Motor neuron (in vitro differentiated cells): ENCODE data around the gene AFAP1. TPM values are rescaled to one million over a fixed set of nuclear protein-coding genes. Genes with fewer than 3 reads are reported as not detected.
A peak's percentile ranks its signal among the peaks of the same experiment; 100 is the strongest.

ENCODE experiments used
- ATAC-seq, 8 experiments: fragments of 200-7000 bp; cut with Tn5 transposase; replicated peaks in 6 of 8; 2 replicates each; pipeline ENCODE4 v1.8.0; 2021; ENCODE audit warnings: mild to moderate bottlenecking in 8 of 8, moderate library complexity in 8 of 8
- H3K27ac ChIP-seq, 2 donors: fragments of 250-450 bp; sonication (Bioruptor Pico); 2 replicates each; pipeline ENCODE4 v1.9.0; 2021; ENCODE audit warnings: antibody characterized with exemption in 2 of 2, mild to moderate bottlenecking in 2 of 2, moderate library complexity in 1 of 2
- H3K4me1 ChIP-seq, 2 donors: fragments of 250-450 bp; sonication (Bioruptor Pico); replicated peaks in 1 of 2; 2 replicates each; pipeline ENCODE4 v1.6.1; 2021; ENCODE audit warnings: antibody characterized with exemption in 2 of 2, mild to moderate bottlenecking in 2 of 2, moderate library complexity in 1 of 2
- H3K4me3 ChIP-seq, 5 donors: fragments of 250-450 bp; sonication (Bioruptor Pico); 2 replicates each; pipeline ENCODE4 v1.9.0; 2021; ENCODE audit warnings: antibody characterized with exemption in 5 of 5, mild to moderate bottlenecking in 5 of 5, moderate library complexity in 4 of 5
- WGBS, 10 experiments: fragments of 450-650 bp; shearing (Covaris generic); methylation state at CpG; one replicate each; pipeline ENCODE4 v1.0.0; 2022; 5-methylcytosine and 5-hydroxymethylcytosine counted together
- in situ Hi-C, 9 experiments: fragments of 400-800 bp; cut with MboI; loops; one replicate each; pipeline ENCODE4 v1.15.0; 2021; ENCODE audit warnings: low sequenced_read_pairs in 9 of 9, low pct_unique_long_range_greater_than_20kb in 2 of 9; ENCODE audit not compliant: unreplicated experiment in 9 of 9
- total RNA-seq, 8 experiments: library from RNA; unstranded; fragments of 300-600 nt; gene quantifications; 2 replicates each; pipeline versions ENCODE4 v1.2.3 to v1.2.4, GENCODE V29; 2022

Gene AFAP1
- total RNA-seq, 8 experiments from 2014 or later, result 25.1 to 209 (median 41.4) TPM

DNA sequence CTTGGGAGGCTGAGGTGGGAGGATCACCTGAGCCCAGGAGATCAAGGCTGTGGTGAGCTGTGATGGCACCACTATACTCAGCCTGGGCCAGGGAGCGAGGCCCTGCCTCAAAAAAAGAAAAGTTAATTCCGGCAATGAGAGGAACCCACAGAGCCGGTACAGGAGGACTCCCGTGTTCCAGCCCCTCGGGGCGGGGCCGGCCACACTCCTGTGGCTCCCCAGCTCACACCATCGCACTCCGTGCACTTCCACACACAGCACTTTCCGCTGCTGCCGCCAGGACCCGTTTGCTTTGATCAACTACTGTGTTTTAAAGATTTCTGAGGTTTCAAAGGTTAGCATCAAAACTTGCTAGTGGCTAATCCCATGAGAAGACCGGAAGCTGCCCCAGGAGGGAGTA lies 171.7 kb downstream of the AFAP1 start:
- no peak for ATAC-seq
- Histone ChIP-seq H3K4me1 (peaks cover 9 to 10% of the 10 kb centered on the region in 2 donors), H3K4me3 (no peak overlapping the region), H3K27ac (no peak overlapping the region)
- in situ Hi-C loops, result no loop called here
- 82 to 90% (median 89%) methylated on average over 4 to 12 of the region's 13 CpGs; no CpG with 5 or more reads in 7 of the 10 experiments for WGBS, 10 experiments

DNA sequence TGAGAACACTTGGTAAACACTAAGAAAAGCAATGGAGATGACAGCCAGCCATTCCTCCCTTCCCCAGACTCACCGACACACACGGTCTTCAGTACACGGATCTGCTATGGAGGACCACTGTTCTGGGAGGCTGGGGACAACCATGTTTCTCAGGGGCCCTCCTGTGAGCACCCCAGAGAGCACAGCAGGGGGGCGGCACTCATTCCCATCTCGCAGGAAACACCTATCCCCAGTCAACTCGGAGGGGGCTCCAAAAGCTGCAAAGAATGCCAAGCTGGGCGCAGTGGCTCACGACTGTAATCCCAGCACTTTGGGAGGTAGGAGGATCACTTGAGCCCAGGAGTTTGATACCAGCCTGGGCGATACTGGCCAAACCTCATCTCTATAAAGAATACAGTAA lies 172.1 kb downstream of the AFAP1 start:
- in situ Hi-C loops, result no loop called here
- no peak for ATAC-seq
- whole genome bisulfite sequencing, 10 experiments, result 68 to 100% (median 100%) methylated on average over 1 to 3 of the region's 9 CpGs; no CpG with 5 or more reads in 3 of the 10 experiments
- H3K4me1 ChIP-seq, result peaks cover 9 to 10% of the 10 kb centered on the region in 2 donors
- no peak overlapping the region for H3K27ac ChIP-seq
- no peak overlapping the region for H3K4me3 ChIP-seq

DNA sequence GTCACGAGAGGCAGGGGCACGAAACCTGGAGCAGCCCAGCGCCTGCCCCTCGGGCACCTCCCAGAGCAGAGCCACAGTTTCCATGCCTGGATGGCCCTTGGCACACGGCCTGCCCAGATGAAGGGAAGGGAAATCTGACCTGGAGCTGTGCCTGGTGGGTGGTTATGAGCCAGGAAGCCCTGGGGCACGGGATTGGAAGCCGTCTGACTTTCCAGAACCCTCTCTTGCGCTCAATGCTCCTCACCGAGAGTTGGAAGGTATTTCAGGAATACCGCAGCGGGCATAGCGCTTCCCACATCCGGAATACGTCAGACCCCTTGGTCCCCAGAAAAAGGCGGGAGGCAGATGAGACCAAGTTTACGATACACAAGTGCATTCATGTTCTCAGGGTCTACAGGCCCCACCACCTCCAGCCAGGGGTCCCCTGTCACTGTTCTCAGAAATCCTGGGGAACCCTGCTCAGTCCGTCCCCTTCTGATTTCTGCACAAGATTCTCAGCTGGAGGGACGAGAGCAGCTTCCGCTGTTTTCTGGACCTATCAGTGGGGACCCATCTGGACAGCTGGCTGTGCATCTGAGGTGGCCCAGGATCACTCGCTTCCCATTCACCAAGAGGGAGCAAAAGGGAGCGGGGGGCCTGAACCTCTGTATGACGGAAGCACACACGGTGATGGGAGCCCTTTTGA lies 172.9 kb downstream of the AFAP1 start:
- H3K4me3 ChIP-seq, result no peak overlapping the region
- 87 to 100% (median 100%) methylated on average over 1 to 17 of the region's 23 CpGs; no CpG with 5 or more reads in 3 of the 10 experiments for WGBS, 10 experiments
- H3K27ac ChIP-seq, result no peak overlapping the region
- ATAC-seq, result no peak
- in situ Hi-C loops, result no loop called here
- H3K4me1 ChIP-seq, result peaks cover 9 to 10% of the 10 kb centered on the region in 2 donors

DNA sequence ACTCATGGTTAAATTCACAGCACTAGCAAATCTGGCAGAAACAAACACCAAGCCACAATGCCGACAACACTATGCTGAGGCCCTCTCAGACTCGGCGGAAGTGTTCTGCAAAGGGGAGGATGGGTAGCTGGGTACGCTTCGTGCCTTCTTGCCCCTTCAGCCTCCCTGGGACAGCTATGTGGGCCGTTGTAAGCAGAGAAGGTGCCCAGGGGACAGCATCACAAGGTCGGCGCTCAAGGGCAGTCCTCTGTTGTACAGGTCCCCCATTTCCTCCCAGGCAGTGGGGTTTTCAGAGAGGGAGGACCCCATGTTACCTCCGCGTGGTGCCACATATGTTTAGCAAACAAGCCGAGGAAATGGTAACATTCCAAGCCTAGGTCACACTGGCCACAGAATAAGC lies 173.6 kb downstream of the AFAP1 start:
- in situ Hi-C loops, result no loop called here
- Histone ChIP-seq H3K4me1 (peaks cover 9 to 10% of the 10 kb centered on the region in 2 donors), H3K27ac (no peak overlapping the region), H3K4me3 (no peak overlapping the region)
- WGBS, 10 experiments, result 73 to 100% (median 88%) methylated on average over 1 to 7 of the region's 11 CpGs; no CpG with 5 or more reads in 4 of the 10 experiments
- no peak for ATAC-seq

GRCh38 chr4:7765666-7766065 lies 174.0 kb downstream of the AFAP1 start:
- no peak overlapping the region for H3K27ac ChIP-seq

DNA sequence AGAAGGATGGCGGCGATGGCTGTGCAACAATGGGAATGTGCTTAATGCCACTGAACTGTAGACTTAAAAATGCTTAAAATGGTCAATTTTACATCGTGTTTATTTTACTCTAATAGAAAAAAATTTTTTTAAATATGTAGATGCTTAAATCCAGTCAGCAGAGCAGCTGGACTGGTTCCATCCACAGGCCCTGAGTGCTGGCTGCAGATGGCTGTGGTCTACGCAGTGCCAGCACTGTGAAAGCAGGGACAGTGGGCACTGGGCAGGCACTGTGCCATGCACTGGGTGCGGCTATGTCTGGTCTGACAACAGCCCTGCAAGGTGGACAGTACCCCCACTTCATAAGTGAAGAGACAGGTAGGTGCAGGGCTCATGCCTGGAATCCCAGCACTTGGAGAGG lies 175.2 kb downstream of the AFAP1 start:
- H3K4me3 ChIP-seq, result no peak overlapping the region
- no peak for ATAC-seq
- H3K27ac ChIP-seq, result no peak overlapping the region
- H3K4me1 ChIP-seq, result peaks cover 3 to 4% of the 10 kb centered on the region in 2 donors
- in situ Hi-C loops, result no loop called here
- 67 to 100% (median 87%) methylated on average over 1 to 4 of the region's 5 CpGs; no CpG with 5 or more reads in 1 of the 10 experiments for WGBS, 10 experiments

More at GRCh38 chr4:7765666-7766065, 174.0 kb downstream of the AFAP1 start:
- in situ Hi-C loops, result no loop called here
- Histone ChIP-seq H3K4me1 (peaks cover 7 to 9% of the 10 kb centered on the region in 2 donors), H3K4me3 (no peak overlapping the region)
- ATAC-seq, result no peak
- 67 to 100% (median 100%) methylated on average over 1 to 3 of the region's 12 CpGs; no CpG with 5 or more reads in 3 of the 10 experiments for WGBS, 10 experiments

DNA sequence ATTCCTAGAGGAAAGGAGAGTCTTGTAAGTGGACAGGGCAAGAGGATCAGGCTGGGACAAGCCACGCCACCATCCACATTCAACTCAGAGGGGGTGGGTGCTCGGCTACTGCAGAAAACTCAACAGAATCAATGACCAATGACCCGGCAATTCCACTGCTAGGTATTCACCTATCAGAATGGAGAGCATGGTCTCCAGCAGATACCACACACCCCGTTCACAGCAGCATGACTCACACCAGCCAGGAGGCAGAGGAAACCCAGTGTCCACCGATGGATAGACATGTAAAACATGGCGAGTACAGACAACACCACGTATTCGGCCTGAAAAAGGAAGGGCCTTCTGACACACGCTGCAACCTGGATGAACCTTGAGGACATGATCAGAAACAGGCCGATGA lies 175.9 kb downstream of the AFAP1 start:
- peak in 5 of 8 experiments; percentile 28 to 55 (median 40) for ATAC-seq
- in situ Hi-C loops, result no loop called here
- Histone ChIP-seq H3K27ac (no peak overlapping the region), H3K4me3 (no peak overlapping the region), H3K4me1 (no peaks in the 10 kb centered on the region)
- WGBS, 10 experiments, result 60 to 100% (median 81%) methylated on average over 1 to 7 of the region's 10 CpGs; no CpG with 5 or more reads in 3 of the 10 experiments

DNA sequence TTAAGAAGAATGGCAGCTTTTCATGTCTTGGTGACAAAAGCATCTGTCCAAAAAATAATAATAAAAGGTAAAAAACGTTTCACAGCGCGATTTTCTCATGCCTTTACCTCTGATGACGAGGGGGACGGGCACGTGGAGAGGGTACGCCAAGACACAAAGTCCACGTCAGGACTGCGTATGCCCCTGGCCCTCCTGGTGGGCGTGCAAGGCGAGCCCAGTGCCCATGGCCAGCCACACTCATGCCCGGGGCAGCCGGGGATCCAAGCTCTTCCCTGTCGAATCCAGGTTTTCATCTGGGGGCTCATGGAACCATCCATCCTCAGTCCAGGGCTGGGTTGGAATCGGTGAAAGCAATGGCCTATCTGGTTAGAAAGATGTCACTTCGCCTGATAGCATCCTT lies 176.6 kb downstream of the AFAP1 start:
- WGBS, 10 experiments, result 83 to 100% (median 93%) methylated on average over 1 to 13 of the region's 16 CpGs; no CpG with 5 or more reads in 1 of the 10 experiments
- in situ Hi-C loops, result no loop called here
- no peak for ATAC-seq

DNA sequence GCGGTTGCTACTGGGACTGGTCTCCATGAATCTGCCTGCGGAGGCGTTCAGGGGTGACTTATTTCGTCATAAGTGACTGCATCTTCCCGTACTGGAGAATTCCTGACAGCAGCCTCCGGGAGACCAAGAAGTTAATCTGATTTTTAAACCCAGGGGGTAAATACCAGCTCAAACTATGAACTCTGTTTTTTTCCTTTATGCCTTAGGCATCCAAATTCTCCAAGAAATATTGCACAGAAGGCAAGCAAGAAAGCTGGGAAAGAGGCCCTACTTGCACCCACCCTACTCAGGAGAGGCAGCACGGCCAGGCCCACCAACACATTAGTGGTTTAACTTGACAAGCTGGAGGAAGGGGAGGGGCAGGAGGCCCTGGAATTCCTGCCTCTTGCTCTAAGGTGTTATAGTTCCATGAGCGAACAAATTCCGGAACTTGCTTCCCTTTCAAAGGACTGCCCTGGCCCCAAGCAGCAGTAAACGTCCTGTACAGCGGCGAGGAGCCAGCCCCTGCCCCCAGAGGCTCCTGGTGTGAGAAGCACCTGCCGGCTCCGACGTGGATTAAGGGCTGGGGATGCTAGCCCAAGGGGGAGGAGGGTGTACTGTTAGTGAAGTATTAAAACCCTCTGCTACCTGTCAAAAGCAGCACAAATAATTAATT lies 177.2 kb downstream of the AFAP1 start:
- no peak for ATAC-seq
- in situ Hi-C loops, result no loop called here
- 76 to 100% (median 90%) methylated on average over 2 to 8 of the region's 15 CpGs; no CpG with 5 or more reads in 2 of the 10 experiments for WGBS, 10 experiments
- no peak overlapping the region for H3K27ac ChIP-seq
- peaks cover 3 to 8% of the 10 kb centered on the region in 2 donors for H3K4me1 ChIP-seq
- no peak overlapping the region for H3K4me3 ChIP-seq

More for the DNA sequence above, 176.6 kb downstream of the AFAP1 start:
- Histone ChIP-seq H3K4me3 (no peak overlapping the region), H3K4me1 (peaks cover 0 to 2% of the 10 kb centered on the region in 2 donors), H3K27ac (no peak overlapping the region)

DNA sequence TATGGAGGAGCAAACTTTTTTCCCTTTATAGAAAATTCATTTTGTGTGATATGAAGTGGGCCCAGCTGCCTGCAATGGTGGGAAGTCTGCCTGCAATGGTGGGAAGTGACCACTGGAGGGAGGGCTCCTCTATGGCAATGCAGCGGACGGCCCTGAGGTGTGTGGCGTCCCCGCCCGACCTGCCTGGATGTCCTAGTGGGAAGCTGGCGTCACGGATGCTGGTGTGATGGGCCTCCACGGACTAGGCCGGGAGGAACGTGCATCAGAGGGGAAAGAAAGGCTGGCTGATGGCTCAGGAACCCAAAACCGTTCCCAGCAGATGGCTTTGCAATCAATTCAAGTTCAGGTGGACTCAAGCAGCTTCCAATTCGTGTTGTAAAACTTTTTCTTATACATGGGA lies 177.9 kb downstream of the AFAP1 start:
- ATAC-seq, result peak; percentile 39 to 88 (median 74)
- in situ Hi-C loops, result no loop called here
- no peak overlapping the region for H3K4me3 ChIP-seq
- whole genome bisulfite sequencing, 10 experiments, result 10 to 45% (median 27%) methylated on average over 2 to 5 of the region's 12 CpGs; no CpG with 5 or more reads in 5 of the 10 experiments
- H3K27ac ChIP-seq, result no peak overlapping the region
- H3K4me1 ChIP-seq, result peaks cover 11 to 15% of the 10 kb centered on the region in 2 donors

DNA sequence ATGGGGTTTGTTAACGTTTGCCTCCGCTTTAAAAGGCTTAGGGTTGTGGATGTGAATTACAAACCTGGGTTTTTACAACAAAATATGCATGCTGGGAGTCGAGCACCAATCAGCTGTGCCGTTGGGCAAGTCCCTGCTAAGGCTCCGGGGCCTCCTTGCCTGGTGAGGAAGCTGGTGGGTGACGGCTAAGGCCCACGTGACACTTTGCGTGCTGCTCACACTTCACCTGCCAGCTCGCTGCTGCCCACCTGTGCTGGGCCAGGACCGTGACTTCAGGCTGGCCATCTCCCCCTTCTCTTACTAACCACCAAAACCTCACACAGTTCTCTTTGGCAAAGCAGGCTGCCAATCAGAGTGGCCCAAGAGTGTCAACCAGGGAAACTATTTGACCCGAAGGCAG lies 178.3 kb downstream of the AFAP1 start:
- H3K4me3 ChIP-seq, result no peak overlapping the region
- H3K4me1 ChIP-seq, result peaks cover 15 to 17% of the 10 kb centered on the region in 2 donors
- peak in 1 of 8 experiments; percentile 2 for ATAC-seq
- WGBS, 10 experiments, result 80 to 100% (median 92%) methylated on average over 1 to 11 of the region's 11 CpGs; no CpG with 5 or more reads in 3 of the 10 experiments
- in situ Hi-C loops, result no loop called here
- no peak overlapping the region for H3K27ac ChIP-seq

- in situ Hi-C loops, result no loop called here
- ATAC-seq, result no peak
- no peak overlapping the region for H3K27ac ChIP-seq
- peaks cover 17 to 21% of the 10 kb centered on the region in 2 donors for H3K4me1 ChIP-seq
- H3K4me3 ChIP-seq, result no peak overlapping the region
- WGBS, 10 experiments, result 60 to 100% (median 87%) methylated on average over 1 to 7 of the region's 16 CpGs; no CpG with 5 or more reads in 2 of the 10 experiments
Measured at GRCh38 chr4:7760706-7761105, 179.0 kb downstream of the AFAP1 start.

GRCh38 chr4:7760228-7760627 lies 179.4 kb downstream of the AFAP1 start:
- Histone ChIP-seq H3K4me1 (peaks cover 17 to 26% of the 10 kb centered on the region in 2 donors), H3K4me3 (no peak overlapping the region), H3K27ac (no peak overlapping the region)
- in situ Hi-C loops, result no loop called here
- no peak for ATAC-seq
- 70 to 91% (median 82%) methylated on average over 2 to 6 of the region's 9 CpGs; no CpG with 5 or more reads in 5 of the 10 experiments for WGBS, 10 experiments
